Measurements from ENCODE around the gene MAST4. TPM values are rescaled to one million over a fixed set of nuclear protein-coding genes. Genes with fewer than 3 reads are reported as not detected.

MAST4 gene
- polyA plus RNA-seq, 2 of the 4 experiments (the other 2 are of a cell fraction) = 1.2 to 5.8 TPM

DNA sequence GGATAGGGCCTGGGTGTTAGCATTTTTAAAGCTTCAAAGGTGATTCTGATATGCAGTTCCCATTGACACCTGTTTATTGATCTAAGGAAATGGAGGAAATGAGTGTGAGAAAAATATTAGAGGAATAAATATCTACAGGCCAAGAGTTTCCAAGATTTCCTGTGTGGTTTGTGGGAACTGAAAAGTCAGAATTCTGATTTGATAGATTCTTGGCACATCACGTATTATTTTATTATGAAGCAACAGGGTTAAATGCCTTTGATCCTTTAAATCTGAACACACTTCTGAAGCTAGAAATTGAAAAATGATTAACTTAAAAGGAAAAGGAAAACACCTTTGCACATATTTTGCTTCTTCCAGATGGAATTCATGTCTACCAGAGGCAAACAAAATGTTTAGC lies 486.7 kb downstream of the MAST4 start:
- peak; percentile 18 for FAIRE-seq
- CTCF ChIA-PET = no interaction called here
- no peak overlapping the region for H3K27ac ChIP-seq
- peaks cover 14% of the 10 kb centered on the region; the same call in 2 of the 3 replicates for H3K4me1 ChIP-seq
- no peak for DNase-seq (ENCODE audit: low read depth in 1 of 2, low spot score in 1 of 2)
- peak overlapping the region; percentile 28; the same call in 2 of the 3 replicates for H3K4me2 ChIP-seq
- H3K9me3 ChIP-seq = no peaks in the 10 kb centered on the region
- POLR2A ChIA-PET = interaction anchor here (0.6 kb wide), 1 partner anchor 584 kb away, joined by 3 read pairs; no protein-coding TSS in a partner anchor
- H3K4me3 ChIP-seq = no peak overlapping the region
- 65% methylated on average over 1 of the region's 1 CpG for WGBS (ENCODE audit: missing lambda C conversion rate)
- no peak for ATAC-seq
- TF ChIP-seq FOSB (CRISPR knock-in tag; IDR thresholded peaks at IDR 0.05) (no peak), BHLHE40 (IDR thresholded peaks at IDR 0.05; ENCODE audit: low read depth, low read length) (no peak), TP53 (CRISPR knock-in tag; IDR thresholded peaks at IDR 0.05) (no peak), POLR2A (IDR thresholded peaks at IDR 0.05; ENCODE audit: low read length) (no peak), HOXA7 (CRISPR knock-in tag; IDR thresholded peaks at IDR 0.05) (no peak), EP300 (IDR thresholded peaks at IDR 0.05) (no peak)

DNA sequence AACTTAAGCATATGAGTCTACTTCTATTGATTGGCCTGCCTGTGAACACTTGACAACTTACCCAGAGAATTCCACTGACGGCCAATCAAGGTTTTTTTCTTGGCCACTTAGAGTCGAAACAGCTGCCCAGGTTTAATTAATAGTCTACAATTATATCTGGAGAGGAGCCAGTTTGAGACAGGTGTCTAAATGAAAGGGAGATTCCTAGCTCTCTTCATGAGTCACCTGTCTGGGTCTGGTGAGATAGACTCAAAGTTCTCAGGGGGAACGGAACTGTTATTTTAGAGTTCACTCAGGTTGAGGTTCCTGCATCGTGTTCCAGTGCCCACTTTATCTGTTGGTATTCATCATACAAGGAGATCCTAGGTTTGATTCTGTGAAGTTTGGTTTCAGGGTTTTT lies 489.4 kb downstream of the MAST4 start:
- ChIA-PET POLR2A (no interaction called here), CTCF (interaction anchor here (0.5 kb wide), 1 partner anchor 146 kb away, joined by 3 read pairs; no protein-coding TSS in a partner anchor)
- DNase-seq (ENCODE audit: low read depth in 1 of 2, low spot score in 1 of 2) (no peak), FAIRE-seq (no peak), ATAC-seq (no peak)
- Histone ChIP-seq H3K4me3 (no peak overlapping the region), H3K4me1 (peaks cover 23% of the 10 kb centered on the region; the same call in 2 of the 3 replicates), H3K4me2 (no peak overlapping the region), H3K9me3 (no peaks in the 10 kb centered on the region), H3K27ac (no peak overlapping the region)
- TF ChIP-seq MAFK (IDR thresholded peaks at IDR 0.05; ENCODE audit: partially characterized antibody) = no peak
- TF ChIP-seq RNF2 (IDR thresholded peaks at IDR 0.05; ENCODE audit: borderline replicate concordance, low read depth) = no peak
- no peak for TF ChIP-seq JUN (IDR thresholded peaks at IDR 0.05)
- TF ChIP-seq NFE2L2 (conservative IDR thresholded peaks at IDR 0.05; ENCODE audit: low read length) = no peak
- TF ChIP-seq, protein P1, sequence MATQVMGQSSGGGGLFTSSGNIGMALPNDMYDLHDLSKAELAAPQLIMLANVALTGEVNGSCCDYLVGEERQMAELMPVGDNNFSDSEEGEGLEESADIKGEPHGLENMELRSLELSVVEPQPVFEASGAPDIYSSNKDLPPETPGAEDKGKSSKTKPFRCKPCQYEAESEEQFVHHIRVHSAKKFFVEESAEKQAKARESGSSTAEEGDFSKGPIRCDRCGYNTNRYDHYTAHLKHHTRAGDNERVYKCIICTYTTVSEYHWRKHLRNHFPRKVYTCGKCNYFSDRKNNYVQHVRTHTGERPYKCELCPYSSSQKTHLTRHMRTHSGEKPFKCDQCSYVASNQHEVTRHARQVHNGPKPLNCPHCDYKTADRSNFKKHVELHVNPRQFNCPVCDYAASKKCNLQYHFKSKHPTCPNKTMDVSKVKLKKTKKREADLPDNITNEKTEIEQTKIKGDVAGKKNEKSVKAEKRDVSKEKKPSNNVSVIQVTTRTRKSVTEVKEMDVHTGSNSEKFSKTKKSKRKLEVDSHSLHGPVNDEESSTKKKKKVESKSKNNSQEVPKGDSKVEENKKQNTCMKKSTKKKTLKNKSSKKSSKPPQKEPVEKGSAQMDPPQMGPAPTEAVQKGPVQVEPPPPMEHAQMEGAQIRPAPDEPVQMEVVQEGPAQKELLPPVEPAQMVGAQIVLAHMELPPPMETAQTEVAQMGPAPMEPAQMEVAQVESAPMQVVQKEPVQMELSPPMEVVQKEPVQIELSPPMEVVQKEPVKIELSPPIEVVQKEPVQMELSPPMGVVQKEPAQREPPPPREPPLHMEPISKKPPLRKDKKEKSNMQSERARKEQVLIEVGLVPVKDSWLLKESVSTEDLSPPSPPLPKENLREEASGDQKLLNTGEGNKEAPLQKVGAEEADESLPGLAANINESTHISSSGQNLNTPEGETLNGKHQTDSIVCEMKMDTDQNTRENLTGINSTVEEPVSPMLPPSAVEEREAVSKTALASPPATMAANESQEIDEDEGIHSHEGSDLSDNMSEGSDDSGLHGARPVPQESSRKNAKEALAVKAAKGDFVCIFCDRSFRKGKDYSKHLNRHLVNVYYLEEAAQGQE (IDR thresholded peaks at IDR 0.05) = no peak
- TF ChIP-seq RAD21 (conservative IDR thresholded peaks at IDR 0.05 in 1 of 2, IDR thresholded peaks at IDR 0.05 in 1 of 2) = no peak
- TF ChIP-seq KDM1A (IDR thresholded peaks at IDR 0.05; ENCODE audit: low read depth) = no peak
- no peak for TF ChIP-seq HDAC2 (IDR thresholded peaks at IDR 0.05)
- TF ChIP-seq KDM5A (IDR thresholded peaks at IDR 0.05) = no peak
- no peak for TF ChIP-seq ESRRA (IDR thresholded peaks at IDR 0.05; ENCODE audit: borderline replicate concordance, low read length)
- TF ChIP-seq, protein P2, sequence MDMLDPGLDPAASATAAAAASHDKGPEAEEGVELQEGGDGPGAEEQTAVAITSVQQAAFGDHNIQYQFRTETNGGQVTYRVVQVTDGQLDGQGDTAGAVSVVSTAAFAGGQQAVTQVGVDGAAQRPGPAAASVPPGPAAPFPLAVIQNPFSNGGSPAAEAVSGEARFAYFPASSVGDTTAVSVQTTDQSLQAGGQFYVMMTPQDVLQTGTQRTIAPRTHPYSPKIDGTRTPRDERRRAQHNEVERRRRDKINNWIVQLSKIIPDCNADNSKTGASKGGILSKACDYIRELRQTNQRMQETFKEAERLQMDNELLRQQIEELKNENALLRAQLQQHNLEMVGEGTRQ (IDR thresholded peaks at IDR 0.05) = no peak
- no peak for TF ChIP-seq FOSB (CRISPR knock-in tag; IDR thresholded peaks at IDR 0.05)
- TF ChIP-seq POLR2AphosphoS2 (conservative IDR thresholded peaks at IDR 0.05; ENCODE audit: low read length) = no peak
- no peak for TF ChIP-seq HOXB5 (CRISPR knock-in tag; IDR thresholded peaks at IDR 0.05)
- whole genome bisulfite sequencing (ENCODE audit: missing lambda C conversion rate) = 60% methylated on average over 4 of the region's 4 CpGs

DNA sequence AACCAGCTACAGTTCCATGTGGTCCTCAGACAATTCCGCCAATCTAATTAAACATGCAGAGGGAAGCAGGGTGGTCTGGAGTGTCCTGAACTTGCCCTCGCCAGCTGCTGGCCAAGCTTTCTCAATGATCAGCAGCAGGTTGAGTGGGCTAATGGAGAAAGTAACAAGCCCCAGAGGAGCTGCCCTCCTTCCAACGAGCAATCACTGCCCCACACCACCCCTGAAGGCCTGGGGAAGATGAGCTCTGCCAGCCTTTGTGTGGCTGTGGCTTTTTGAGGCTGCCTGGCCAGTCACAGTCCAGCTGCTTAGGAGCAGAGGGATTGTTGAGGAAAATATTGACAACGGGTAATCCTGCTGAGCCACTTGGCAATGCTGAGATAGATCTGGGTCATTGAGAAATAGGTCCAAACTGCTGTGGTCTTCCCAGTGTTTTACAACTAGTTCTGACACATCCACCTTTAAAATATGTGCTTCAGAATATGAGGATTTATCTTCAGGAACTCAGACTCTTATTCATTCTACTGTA lies 493.1 kb downstream of the MAST4 start:
- Histone ChIP-seq H3K4me1 (peaks cover 10% of the 10 kb centered on the region; the same call in 2 of the 3 replicates), H3K4me2 (no peak overlapping the region), H3K9me3 (no peaks in the 10 kb centered on the region), H3K27ac (0 out of 6 replicates have a peak overlapping the region, but pooled peaks of 1 of the 2 experiments have one; percentile 32), H3K4me3 (no peak overlapping the region)
- 78% methylated on average over 3 of the region's 4 CpGs for WGBS (ENCODE audit: missing lambda C conversion rate)
- CTCF ChIA-PET = no interaction called here
- TF ChIP-seq MAFK (IDR thresholded peaks at IDR 0.05; ENCODE audit: partially characterized antibody) (no peak), CHD4 (IDR thresholded peaks at IDR 0.05; ENCODE audit: borderline replicate concordance) (no peak), KDM5A (IDR thresholded peaks at IDR 0.05) (no peak), KDM1A (IDR thresholded peaks at IDR 0.05; ENCODE audit: low read depth) (no peak), ZNF302 (CRISPR knock-in tag; IDR thresholded peaks at IDR 0.05) (no peak), JUN (IDR thresholded peaks at IDR 0.05) (no peak), RCOR1 (IDR thresholded peaks at IDR 0.05; ENCODE audit: low read depth, low read length) (no peak)
- TF ChIP-seq, protein P3, sequence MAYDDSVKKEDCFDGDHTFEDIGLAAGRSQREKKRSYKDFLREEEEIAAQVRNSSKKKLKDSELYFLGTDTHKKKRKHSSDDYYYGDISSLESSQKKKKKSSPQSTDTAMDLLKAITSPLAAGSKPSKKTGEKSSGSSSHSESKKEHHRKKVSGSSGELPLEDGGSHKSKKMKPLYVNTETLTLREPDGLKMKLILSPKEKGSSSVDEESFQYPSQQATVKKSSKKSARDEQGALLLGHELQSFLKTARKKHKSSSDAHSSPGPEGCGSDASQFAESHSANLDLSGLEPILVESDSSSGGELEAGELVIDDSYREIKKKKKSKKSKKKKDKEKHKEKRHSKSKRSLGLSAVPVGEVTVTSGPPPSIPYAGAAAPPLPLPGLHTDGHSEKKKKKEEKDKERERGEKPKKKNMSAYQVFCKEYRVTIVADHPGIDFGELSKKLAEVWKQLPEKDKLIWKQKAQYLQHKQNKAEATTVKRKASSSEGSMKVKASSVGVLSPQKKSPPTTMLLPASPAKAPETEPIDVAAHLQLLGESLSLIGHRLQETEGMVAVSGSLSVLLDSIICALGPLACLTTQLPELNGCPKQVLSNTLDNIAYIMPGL (CRISPR knock-in tag; IDR thresholded peaks at IDR 0.05; ENCODE audit: borderline replicate concordance) = no peak
- FAIRE-seq (no peak), DNase-seq (ENCODE audit: low read depth in 1 of 2, low spot score in 1 of 2) (no peak), ATAC-seq (no peak)
- POLR2A ChIA-PET = no interaction called here

Data from A549 (cell line).